Caki2 (cell line): ENCODE results near the gene MSH6. TPM values are rescaled to one million over a fixed set of nuclear protein-coding genes. Genes with fewer than 3 reads are reported as not detected.
"Not testable (repeated sequence)": the region's sequence is repeated elsewhere in the genome, so short reads cannot be mapped to it uniquely, and the experiment has no call there.

ENCODE experiments used
- DNase-seq: peaks from one replicate; pipeline ENCODE4 v3.0.0-alpha.2; 2015; ENCODE audit warnings: low read depth
- in situ Hi-C: cut with HindIII; loops from 2 replicates; pipeline ENCODE4 v1.10.0; 2016; ENCODE audit warnings: low sequenced_read_pairs, low pct_unique_long_range_greater_than_20kb, mixed read lengths
- total RNA-seq: library from RNA; depleted of rRNA; stranded (reverse); fragments of >200 nt; shearing (Covaris generic); gene quantifications from 2 replicates; pipeline ENCODE4 v1.2.3, GENCODE V29; 2014; ENCODE audit warnings: low replicate concordance; rRNA removed

The MSH6 gene
- total RNA-seq, 1 experiment from 2014 or later = 46.3 TPM

- DNase-seq = no peak
- in situ Hi-C loops = no loop called here
These were observed 36.9 kb downstream of the MSH6 start for GRCh38 chr2:47819834-47820233.

GRCh38 chr2:47822518-47822917, 39.6 kb downstream of the MSH6 start:
- no peak for DNase-seq
- in situ Hi-C loops = no loop called here

GRCh38 chr2:47833516-47833968, 50.6 kb downstream of the MSH6 start:
- in situ Hi-C loops = no loop called here
- DNase-seq = no peak

- in situ Hi-C loops = no loop called here
- no peak for DNase-seq
These were observed 55.3 kb downstream of the MSH6 start for GRCh38 chr2:47838249-47838648.

GRCh38 chr2:47838686-47839085, 55.7 kb downstream of the MSH6 start:
- in situ Hi-C loops = no loop called here
- no peak for DNase-seq

- in situ Hi-C loops = no loop called here
These were observed 59.9 kb downstream of the MSH6 start for GRCh38 chr2:47842846-47843245.

GRCh38 chr2:47843407-47843806, 60.5 kb downstream of the MSH6 start:
- no peak for DNase-seq
- in situ Hi-C loops = no loop called here

More at GRCh38 chr2:47842846-47843245, 59.9 kb downstream of the MSH6 start:
- DNase-seq = no peak

- DNase-seq = no peak
- in situ Hi-C loops = no loop called here
These were observed 61.2 kb downstream of the MSH6 start for GRCh38 chr2:47844162-47844561.

GRCh38 chr2:47849368-47849767, 66.4 kb downstream of the MSH6 start:
- no peak for DNase-seq
- in situ Hi-C loops = no loop called here

- DNase-seq = no peak
These were observed 67.3 kb downstream of the MSH6 start for GRCh38 chr2:47850198-47850597.

GRCh38 chr2:47853067-47853777, 70.3 kb downstream of the MSH6 start:
- DNase-seq, in situ Hi-C loops: not testable (repeated sequence)

More at GRCh38 chr2:47850198-47850597, 67.3 kb downstream of the MSH6 start:
- in situ Hi-C loops = no loop called here

Other genes with a start within 250 kb of the MSH6 start
- gene KCNK12, start 212.2 kb upstream of the MSH6 start, total RNA-seq = 2.3 and 3.5 TPM in 2 replicates
- 9.1 and 42.9 TPM in 2 replicates for gene FBXO11, start 123.4 kb downstream of the MSH6 start, total RNA-seq